ENCODE measurements around the gene NFX1.

DNA sequence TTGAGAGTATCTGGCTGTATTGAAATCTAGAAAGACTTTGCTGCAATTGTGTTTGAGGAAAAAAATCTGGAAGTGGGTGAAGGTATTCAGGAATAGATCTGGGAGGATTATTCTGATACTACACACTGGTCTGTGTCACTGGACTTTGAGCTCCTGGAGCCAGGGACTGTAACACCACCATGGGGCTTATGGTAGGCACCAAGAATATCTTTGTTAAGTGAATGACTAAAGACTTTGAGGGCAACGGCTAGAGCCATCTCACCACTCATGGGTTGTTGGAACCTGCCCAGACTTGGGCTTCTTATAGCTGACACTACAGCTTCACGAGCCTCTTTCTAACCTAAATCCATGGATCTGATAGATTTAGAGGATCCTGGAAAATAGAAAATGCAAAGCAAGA, 10.2 kb downstream of the NFX1 start:
- TF ChIP-seq, protein P1, sequence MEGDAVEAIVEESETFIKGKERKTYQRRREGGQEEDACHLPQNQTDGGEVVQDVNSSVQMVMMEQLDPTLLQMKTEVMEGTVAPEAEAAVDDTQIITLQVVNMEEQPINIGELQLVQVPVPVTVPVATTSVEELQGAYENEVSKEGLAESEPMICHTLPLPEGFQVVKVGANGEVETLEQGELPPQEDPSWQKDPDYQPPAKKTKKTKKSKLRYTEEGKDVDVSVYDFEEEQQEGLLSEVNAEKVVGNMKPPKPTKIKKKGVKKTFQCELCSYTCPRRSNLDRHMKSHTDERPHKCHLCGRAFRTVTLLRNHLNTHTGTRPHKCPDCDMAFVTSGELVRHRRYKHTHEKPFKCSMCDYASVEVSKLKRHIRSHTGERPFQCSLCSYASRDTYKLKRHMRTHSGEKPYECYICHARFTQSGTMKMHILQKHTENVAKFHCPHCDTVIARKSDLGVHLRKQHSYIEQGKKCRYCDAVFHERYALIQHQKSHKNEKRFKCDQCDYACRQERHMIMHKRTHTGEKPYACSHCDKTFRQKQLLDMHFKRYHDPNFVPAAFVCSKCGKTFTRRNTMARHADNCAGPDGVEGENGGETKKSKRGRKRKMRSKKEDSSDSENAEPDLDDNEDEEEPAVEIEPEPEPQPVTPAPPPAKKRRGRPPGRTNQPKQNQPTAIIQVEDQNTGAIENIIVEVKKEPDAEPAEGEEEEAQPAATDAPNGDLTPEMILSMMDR (IDR thresholded peaks at IDR 0.05), result no peak
- no peak for TF ChIP-seq EZH2 (IDR thresholded peaks at IDR 0.05; ENCODE audit: borderline replicate concordance, insufficient read depth, low read depth, low read length, poor library complexity, severe bottlenecking)
